LoVo (cell line): ENCODE results near the gene UBL5.

Experiments used
- DNase-seq: peaks from one replicate; pipeline ENCODE4 v3.0.0-alpha.2; 2016; ENCODE audit warnings: low spot score

Gene UBL5

DNA sequence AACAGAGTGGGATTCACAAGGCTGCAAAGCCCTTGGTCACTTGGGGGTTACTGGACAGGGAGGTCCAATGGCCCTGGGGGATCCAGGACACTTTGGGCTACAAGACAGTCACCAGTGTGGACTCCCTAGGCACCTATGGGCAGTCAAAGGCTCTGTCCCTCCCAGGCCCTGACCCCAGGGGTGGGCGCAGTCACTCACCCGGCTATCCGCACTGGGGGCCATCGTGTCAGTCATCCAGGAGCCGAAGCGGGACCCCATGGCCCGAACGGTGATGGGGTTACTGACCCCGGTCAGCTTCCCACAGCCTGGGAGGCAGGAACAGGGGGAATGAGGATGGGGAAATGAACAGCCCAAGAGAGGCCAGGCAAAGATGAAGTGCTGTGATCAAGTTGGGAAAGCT lies 28.9 kb downstream of the UBL5 start:
- no peak for DNase-seq

DNA sequence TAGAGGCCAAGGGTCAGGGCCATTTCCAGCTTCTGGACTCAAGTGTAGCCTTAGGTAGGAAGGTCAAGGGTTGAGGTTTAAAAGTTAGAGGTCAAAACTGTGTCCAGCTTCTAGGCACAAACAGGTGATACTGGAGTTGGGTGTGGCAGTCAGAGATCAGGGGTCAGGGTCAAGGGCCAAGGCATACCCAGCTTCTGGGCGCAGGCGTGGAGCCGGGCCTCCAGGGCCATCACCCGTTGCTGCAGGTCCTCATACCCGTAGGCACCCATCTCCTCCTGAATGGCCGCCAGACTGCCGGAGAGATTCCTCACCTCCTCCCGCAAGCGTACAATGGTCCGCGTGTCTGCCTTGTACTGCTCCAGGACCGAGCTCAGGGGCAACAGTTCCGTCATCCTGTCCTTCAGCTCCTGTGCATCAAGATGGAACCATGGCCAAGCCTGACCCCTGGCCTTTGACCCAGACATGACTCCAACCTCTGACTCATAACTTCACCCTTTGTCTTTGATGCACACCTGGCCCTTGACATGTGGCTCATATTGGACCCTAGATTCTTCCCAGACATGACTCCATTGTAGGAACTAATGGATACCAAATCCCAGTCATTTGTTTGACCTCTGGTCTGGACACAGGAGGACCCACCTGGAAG lies 29.5 kb downstream of the UBL5 start:
- DNase-seq, result no peak

GRCh38 chr19:9857920-9858746 lies 30.4 kb downstream of the UBL5 start:
- DNase-seq, result no peak

GRCh38 chr19:9858766-9859165 lies 31.0 kb downstream of the UBL5 start:
- no peak for DNase-seq

GRCh38 chr19:9860407-9860806 lies 32.7 kb downstream of the UBL5 start:
- no peak for DNase-seq

DNA sequence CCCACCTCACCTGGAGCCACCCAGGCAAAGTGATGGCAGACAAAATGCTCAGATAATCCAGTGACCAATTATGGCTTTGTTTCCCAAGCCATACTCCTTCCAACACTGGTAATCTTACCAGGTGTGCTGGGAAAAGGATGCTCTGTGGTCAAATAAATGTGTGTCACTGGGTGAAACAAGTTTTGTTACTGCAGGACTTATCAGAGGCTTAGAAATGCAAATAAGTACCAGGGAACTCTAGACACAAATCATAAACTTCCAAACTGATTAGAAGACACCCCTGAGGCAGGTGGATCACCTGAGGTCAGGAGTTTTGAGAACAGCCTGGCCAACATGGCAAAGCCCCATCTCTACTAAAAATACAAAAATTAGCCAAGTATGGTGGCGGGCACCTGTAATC lies 33.8 kb downstream of the UBL5 start:
- DNase-seq, result no peak

GRCh38 chr19:9862938-9863337 lies 35.2 kb downstream of the UBL5 start:
- no peak for DNase-seq

- no peak for DNase-seq
These were observed 36.0 kb downstream of the UBL5 start for GRCh38 chr19:9863759-9864158.

- DNase-seq, result no peak
These were observed 38.2 kb downstream of the UBL5 start for GRCh38 chr19:9865732-9866501.

GRCh38 chr19:9868983-9869617 lies 41.4 kb downstream of the UBL5 start:
- DNase-seq, result no peak

GRCh38 chr19:9871626-9872338 lies 44.1 kb downstream of the UBL5 start:
- DNase-seq, result no peak

DNA sequence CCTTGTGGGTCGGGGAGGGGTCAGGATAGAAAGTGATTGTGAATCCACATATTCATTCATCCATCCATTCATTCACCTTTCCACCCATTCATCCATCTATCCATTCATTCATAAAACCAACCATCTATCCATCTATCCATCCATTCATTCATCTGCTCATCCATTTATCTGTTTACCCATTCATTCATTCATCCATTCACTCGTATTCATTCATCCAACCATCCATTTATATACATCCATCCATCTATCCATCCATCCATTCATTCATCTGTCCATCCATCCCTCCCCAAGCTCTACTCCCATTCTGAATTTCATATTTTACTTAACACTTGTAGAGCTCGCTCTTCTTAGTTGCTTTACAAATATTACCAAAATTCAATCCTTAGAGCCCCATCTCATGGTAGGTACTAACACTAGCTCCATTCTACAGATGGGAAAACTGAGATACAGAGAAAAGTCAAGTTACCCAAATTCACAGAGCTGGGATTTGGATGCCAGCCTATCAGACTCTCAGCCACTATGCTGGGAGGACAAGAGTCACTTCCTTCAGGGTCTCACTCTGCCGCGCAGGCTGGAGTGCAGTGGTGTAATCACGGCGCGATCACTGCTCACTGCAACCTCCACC lies 45.0 kb downstream of the UBL5 start:
- no peak for DNase-seq

- DNase-seq, result no peak
These were observed 47.4 kb downstream of the UBL5 start for GRCh38 chr19:9875031-9875627.

- no peak for DNase-seq
These were observed 48.1 kb downstream of the UBL5 start for GRCh38 chr19:9875796-9876195.

GRCh38 chr19:9877780-9878510 lies 50.2 kb downstream of the UBL5 start:
- DNase-seq, result no peak

GRCh38 chr19:9878511-9879196 lies 50.9 kb downstream of the UBL5 start:
- DNase-seq, result no peak
